GM12873 (cell line): Measurements from ENCODE around the gene MYRFL.

Experiments
- CTCF ChIP-seq: IDR thresholded peaks from 2 replicates; pipeline ENCODE4 v1.5.1; 2012; ENCODE audit warnings: low read depth, mild to moderate bottlenecking, moderate library complexity, low read length, control low read depth; ENCODE audit not compliant: insufficient read depth; ENCODE audit errors: missing control alignments

The MYRFL gene

GRCh38 chr12:69874606-69875005 is 49.6 kb downstream of the MYRFL start:
- no peak for TF ChIP-seq CTCF

- no peak for TF ChIP-seq CTCF
Measured at GRCh38 chr12:69875416-69875935, 50.4 kb downstream of the MYRFL start.

GRCh38 chr12:69879007-69879960 is 54.3 kb downstream of the MYRFL start:
- peak; percentile 90 for TF ChIP-seq CTCF

- peak; percentile 25 for TF ChIP-seq CTCF
Measured at GRCh38 chr12:69880571-69880970, 55.5 kb downstream of the MYRFL start.

- TF ChIP-seq CTCF: no peak
Measured at GRCh38 chr12:69881771-69882170, 56.7 kb downstream of the MYRFL start.

GRCh38 chr12:69884386-69884785 is 59.4 kb downstream of the MYRFL start:
- TF ChIP-seq CTCF: no peak

- TF ChIP-seq CTCF: no peak
Measured at GRCh38 chr12:69885658-69886057, 60.6 kb downstream of the MYRFL start.
